Left renal cortex interstitium (tissue), 4 donors: Measurements from ENCODE around the gene LIPC. TPM values are rescaled to one million over a fixed set of nuclear protein-coding genes. Genes with fewer than 3 reads are reported as not detected.

Source experiments
- DNase-seq, 4 donors: peaks; one replicate each; pipeline ENCODE4 v3.0.0-alpha.2; 2013; ENCODE audit warnings: low read depth in 4 of 4, low spot score in 2 of 4, missing footprints in 1 of 4
- polyA plus RNA-seq, 4 donors: library from polyadenylated mRNA; unstranded; fragments of 120-200 nt; gene quantifications; one replicate each; pipeline ENCODE4 v1.2.1, GENCODE V29; 2013; ENCODE audit not compliant: insufficient read length in 4 of 4

Gene LIPC
- polyA plus RNA-seq, 4 donors = 11.8 to 18.8 (median 15.4) TPM

DNA sequence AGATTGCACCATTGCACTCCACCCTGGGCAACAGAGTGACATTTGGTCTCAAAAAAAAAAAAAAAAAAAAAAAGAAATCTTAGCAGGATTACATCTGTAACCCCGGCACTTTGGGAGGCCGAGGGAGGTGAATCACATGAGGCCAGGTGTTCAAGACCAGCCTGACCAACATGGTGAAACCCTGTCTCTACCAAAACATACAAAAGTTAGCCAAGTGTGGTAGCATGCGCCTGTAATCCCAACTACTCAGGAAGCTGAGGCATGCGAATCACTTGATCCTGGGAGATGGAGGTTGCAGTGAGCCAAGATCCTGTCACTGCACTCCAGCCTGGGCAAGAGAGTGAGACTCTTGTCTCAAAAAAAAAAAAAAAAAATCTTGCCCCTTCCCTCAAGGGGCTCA is 40.4 kb downstream of the LIPC start:
- DNase-seq = no peak

DNA sequence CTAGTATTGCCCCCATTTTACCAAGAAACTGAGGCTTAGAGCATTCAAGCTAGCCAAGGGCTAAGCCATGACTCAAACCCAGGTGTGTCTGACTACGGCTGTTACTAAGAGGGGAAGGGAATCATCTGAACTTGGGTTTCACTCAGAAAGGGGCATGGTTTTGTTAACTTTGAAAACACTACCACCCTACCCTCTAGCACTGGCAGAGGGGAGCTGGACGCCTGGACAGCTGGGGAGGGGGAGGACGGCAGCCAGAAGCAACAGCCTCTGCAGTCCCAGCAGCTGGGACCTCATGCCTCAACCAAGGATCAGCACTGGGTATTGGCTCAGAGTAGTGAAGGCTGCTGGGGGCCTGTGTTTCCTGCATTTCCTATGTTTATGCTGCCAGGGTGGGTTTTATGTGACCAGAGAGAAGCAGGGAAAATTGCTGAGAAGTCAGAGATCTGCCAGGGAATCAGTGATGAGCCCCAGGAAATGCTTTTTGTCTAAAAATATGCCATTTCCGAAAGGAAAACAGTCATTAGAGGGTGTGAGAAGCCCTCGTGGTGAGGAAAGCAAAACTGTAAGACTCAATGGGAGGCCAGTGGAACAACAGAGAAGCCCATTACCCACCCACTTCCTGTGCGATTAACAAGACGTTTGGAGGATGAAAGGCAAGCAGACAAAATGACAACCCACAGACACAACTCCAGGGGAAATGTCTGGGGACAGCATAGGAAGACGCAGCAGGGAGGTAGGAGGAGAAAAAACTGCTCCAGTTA is 41.2 kb downstream of the LIPC start:
- no peak for DNase-seq

DNA sequence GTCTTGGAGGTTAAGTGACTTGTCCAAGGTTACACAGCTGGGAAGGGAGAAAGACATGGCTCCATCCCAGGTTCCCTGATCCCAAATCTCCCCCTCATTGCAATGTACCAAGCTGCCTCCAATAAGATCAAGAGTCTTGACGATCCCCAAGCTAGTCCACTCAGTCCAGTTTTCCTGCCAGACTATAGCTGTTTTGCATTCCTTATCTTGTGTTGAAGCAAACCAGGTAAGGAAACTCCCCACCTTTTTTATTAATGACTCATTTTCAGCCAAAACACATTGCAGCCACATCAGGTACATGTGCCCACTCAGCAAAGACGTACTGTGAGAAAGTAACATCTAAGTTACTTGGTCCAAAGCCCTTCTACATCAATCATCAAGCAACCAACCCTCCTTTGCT is 41.9 kb downstream of the LIPC start:
- DNase-seq = no peak

DNA sequence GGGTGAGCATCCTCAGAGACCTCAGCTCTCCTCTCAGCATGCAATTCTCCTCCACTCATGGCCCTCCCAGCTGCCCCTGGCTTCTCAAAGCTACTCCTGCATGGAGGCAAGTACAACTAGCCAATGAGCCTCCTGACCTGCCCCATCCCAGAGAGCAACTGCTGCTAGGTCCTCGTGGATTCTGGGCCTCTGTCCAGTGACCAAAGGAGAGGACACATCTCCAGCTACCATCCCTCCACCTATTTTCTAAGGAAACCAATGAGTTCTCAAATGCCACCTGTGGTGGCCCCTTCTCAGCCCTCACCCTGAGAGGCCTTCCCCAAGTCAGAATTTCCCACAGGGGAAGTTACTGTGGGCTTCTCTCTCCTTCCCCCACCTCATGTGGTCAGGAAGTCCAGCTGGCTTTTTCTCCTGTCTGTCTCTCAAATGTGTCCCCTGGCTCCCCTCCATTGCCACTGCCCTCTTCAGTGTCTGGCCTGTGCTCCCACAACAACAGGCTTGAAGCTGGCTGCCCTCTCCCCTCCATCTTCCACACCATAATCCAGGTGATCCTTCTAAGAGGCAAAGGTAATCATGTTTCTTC is 43.0 kb downstream of the LIPC start:
- DNase-seq = no peak

DNA sequence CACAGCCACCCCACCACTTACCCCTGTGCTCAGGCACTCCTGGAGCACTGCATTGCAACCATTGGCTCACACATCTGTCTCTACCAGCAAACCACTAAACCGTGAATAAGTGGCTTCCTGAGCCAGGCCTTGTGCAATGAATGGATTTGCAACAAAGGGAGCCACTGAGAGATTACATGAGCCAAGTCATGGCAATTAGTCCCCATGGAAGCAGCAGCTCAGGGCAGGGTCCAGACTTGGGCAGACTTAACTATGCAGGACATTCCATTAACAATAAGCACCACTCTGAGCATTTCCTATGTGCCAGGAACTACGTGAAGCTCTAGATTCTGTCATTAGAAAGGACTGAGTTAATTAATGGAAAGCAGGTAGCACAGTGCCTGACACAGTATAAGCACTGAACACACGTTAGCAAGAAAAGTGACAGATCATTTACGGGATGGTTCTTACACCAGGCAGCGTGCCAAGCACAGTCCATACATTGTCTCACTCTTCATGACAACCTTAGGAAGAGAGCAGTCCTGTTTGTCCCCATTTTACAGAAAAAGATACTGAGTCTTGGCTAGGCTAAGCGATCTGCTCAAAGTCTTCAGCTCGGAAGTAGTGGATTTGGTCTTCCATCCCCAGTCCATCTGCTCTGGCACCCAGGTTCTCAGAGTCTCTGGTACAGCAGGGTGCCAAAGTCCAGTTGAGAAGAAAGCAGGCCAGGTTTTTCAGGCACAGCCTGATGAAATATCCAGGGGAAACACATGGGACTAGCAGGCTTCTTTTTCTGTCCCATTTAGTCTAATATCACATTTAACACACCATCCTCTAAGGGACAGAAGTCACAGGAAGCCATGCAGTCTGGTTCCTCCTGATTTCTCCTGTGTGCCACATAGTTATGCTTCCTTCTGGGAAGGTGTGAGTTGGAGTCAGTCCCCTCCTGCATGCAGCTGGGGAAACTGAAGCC is 44.1 kb downstream of the LIPC start:
- DNase-seq = no peak

DNA sequence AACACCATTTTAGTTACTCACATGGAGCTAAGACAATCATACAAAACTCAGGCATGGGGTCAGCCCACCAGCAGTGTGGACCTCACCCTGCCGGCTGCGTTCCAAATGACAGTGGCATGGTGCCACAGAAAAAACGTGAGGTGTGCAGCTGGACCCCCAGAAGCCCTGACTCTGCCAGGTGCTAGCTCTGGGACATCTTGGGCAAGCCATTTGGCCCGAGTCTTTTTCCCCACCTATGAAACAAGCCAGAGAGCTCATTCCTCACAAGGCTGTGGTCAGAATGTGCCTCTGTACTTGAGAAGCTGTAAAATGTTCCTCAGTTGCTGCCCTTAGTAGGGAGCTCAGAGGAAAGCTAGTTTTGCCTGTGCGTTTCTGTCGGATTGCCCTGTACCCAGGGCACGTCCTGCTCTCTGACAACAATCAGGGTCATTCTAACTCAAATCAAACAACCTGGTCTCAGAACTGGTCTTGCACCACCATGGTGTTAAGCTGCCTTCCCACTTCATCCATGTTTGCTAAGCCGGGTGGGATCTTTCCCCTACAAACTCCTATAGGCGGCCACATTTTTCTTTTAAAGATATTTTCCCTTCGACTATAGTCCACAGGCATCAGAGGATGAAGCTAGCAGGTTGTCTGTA is 44.9 kb downstream of the LIPC start:
- no peak for DNase-seq

DNA sequence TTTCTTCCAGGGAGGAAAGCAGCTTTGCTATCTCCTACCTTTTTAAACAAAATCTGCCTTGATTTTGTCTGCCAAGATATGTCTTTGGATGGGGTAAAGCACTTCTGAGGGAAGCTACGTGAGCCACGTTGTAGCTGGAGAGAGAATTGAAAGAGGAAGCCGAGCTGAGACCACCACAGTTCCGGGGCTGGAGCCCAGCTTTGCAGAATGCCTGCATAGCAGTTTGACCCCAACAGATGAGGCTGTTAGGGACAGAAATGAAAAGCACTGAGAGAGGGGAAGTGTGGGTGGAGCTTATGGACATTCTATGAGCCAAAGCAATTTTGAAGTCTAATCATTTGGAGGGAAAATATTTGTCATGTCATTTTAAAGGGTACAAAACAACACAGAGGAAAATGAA is 45.4 kb downstream of the LIPC start:
- no peak for DNase-seq

DNA sequence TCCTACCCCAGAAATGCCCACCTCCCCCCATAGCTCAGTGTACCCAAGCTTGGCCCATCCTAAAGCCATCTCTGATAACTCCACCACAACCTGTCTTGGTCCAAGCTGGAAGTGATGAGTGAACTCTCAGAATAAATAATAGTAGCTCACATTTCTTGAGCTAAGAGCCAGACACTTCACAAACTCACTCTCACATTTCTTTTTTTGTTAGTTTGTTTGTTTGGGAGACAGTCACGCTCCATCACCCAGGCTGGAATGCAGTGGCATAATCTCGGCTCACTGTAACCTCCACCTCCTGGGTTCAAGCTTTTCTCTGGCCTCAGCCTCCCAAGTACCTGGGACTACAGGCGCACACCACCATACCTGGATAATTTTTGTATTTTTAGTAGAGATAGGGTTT is 46.2 kb downstream of the LIPC start:
- DNase-seq = no peak

DNA sequence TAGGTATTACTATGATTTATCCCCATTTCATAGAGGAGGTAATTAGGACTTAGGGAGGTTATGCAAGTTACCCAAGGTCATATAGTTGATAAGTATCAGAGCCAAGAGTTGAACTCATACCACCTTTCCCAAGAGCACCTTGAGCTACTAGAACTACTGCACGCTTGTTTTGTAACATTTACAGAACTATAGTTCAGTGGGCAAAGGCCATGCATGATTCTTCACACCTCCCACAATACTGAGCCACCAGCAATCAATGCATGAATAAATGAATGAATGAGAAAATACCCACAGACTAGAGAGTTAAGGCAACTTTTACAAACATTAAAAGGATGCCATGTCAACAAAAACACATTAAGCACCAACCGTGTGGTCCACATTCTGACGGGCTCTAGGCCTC is 46.8 kb downstream of the LIPC start:
- no peak for DNase-seq

DNA sequence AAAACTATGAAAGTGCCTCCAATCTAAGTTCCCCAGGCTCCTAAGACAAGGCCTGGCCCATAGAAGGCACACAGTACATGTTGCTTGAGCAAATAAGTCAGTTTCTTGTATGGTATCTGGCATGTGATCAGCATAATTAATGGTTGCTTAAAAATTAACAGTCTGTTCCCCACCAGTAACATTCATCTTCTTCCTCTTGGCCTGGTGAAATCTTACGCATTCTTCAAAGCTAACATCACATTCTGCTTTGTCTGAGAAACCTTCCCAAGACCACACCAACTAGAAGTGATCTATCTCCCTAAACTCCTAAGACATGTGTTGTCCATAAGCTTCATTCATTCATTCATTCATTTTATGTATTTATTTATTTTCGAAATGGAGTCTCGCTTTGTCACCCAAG is 48.1 kb downstream of the LIPC start:
- no peak for DNase-seq

DNA sequence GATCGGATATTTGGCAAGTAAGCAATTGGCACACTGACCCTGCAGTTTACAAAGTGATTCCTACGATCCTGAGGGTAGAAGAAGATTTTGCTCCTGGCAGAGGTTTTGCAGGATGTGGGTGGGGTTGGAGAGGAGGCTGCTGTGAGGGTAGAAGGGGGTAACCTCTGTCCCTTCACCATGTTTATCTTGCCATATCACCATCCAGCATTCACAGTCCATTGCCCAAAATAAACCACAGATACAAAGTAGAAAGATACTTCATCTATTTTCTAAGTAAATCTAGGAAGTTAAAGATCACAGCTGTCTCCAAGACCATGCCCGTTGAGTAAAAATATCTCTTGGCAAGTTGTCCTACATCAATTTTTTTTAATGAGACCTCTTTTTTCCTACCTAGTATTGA is 51.6 kb downstream of the LIPC start:
- DNase-seq = no peak

DNA sequence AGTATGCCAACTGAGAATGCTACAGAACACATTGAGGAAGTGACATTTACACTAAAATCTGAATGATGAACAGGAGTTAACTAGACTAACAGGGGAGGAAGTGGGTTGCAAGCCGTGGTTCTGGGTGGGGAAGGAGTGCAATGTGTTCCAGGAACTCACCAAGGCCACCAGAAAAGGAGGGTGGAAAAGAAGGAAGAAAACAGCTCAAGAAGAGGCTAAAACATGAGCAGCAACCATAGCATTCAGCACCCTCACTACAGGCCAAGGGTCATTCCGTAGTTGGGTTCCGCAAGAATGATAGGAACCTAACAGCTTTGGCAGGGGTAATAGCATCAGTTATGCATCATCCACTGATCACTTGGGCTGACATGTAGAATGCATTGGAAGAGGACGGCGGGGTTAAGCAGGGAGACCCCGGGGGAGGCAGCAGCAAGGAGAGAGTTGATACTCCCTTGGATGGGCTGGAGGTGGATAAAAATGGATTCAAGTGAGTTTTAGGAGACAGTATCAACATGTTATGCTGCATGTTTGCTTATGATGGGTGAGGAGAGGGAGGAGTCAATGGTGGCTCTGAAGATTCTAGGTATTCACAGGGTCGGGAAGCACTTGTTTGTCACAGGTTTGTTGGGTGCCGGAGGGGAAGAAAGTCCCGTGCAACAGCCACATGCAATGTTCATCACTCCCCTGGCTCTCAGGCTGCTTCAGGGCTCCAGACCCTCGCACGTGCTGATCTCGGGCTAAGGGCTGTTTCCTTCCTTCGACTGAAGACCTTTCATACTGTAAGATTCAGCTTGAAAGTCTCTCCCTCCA is 53.2 kb downstream of the LIPC start:
- DNase-seq = no peak

DNA sequence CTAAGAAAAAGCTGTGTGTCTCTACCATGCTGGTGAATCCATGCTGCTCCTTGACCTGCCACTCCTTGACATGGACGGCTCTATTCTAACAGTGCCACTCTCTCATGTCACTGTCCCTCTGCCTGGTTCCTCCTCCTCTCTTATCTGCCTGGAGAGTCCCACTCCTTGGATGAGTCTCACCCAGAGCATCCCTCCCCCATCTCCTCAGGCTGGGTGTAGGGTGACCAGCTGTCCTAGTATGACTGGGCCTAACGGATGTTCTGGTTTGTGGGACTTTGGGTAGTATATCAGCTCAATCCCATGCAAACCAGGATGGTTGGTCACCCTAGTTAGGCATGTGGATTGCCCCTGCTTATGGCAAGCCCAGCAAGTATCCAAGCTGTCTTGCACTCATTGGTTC is 54.3 kb downstream of the LIPC start:
- no peak for DNase-seq

DNA sequence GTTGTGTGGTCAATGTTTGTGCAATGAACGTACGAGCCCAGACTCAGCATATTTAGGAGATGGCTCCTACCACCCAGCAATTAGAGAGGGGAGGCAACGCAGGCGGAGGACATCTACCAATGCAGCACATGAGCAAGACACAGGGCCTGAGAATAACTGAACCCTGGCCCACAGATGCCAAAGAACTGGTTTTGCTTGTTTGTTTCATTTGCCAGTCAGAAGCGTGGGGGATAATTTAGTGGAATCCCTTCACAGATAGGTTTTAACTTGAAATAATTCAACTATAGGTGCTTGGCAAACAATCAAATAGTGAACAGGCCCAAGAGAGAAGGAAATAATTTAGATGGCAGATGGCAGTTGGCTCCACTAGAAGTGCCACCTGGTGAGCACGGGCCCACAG is 54.8 kb downstream of the LIPC start:
- DNase-seq = no peak

DNA sequence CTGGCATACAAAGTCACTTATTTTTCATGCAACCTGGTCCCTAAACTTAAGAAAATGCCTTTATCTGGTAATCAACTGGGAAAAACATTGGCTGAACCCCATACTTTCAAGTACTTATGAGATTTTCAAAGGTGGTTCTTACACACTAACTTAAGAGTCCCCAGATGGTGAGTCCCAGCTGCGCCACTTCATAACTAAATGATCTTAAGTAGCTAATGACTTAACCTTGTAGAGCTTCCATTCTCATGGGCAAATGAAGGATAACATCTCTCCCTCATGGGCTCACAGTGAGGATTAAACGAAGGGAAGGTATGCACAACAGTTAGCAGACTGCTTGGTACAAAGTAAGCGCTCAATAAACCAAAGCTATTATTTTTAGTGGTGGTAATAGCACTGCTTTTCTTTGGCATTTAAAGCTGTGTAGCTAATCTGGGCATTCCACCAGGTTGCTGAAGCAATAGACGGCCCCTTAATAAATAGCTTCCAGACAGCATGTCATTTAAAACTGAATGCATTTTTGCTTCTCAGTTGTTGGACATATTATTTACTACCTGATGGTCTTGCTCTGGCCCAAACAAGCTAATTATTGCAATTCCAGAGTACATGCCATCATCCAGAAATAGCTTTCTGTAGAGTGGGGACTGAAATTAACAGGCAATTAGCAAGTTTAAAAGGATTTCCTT is 55.4 kb downstream of the LIPC start:
- DNase-seq = no peak

DNA sequence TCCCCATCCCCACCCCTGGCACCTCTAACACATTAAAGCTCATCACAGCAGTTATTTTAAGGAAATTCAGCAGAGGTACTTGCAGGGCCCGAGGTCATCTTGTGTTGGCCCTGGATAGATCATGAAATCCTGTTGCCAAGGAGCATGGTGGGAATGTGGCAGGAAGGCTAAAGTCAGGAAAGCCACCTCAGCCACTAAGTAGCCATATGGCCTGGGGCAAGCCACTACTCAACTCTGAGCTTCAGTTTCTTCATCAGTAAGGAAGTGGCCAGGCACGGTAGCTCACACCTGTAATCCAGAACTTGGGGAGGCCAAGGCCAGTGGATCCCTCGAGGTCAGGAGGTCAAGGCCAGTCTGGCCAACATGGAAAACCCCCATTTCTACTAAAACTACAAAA is 55.9 kb downstream of the LIPC start:
- DNase-seq = no peak

DNA sequence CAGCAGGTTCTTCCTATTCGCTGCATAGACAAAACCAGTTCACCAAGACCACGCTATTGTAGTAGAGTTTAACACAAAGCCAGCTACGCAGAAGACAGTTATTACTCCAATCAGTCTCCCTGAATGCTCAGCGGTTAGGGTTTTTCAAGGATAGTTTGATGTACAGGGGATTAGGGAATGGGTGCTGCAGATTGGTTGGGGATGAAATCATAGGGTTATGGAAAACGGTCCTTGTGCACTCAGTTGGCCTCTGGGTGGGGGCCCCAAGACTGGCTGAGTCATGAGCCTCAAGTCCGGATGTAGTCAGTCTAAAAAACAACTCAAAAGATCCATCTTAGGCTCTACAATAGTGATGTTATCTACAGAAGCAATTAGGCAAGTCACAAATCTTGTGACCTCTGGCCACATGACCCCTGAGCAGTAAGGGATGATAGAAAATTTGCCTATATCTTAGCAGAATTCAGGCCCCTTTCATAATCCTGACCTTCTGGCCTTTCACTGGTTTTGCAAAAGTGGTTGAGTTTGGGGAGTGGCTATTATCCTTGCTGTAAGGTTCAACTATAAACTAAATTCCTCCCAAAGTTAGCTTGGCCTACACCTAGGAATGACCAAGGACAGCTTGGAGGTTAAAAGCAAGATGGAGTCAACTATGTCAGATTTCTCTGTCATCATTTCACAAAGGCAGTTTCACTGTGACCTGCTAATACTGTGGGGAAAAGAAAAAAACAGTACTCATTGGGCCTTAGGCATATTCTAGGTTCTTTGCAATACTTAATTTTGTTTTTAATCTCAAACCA is 57.7 kb downstream of the LIPC start:
- no peak for DNase-seq

DNA sequence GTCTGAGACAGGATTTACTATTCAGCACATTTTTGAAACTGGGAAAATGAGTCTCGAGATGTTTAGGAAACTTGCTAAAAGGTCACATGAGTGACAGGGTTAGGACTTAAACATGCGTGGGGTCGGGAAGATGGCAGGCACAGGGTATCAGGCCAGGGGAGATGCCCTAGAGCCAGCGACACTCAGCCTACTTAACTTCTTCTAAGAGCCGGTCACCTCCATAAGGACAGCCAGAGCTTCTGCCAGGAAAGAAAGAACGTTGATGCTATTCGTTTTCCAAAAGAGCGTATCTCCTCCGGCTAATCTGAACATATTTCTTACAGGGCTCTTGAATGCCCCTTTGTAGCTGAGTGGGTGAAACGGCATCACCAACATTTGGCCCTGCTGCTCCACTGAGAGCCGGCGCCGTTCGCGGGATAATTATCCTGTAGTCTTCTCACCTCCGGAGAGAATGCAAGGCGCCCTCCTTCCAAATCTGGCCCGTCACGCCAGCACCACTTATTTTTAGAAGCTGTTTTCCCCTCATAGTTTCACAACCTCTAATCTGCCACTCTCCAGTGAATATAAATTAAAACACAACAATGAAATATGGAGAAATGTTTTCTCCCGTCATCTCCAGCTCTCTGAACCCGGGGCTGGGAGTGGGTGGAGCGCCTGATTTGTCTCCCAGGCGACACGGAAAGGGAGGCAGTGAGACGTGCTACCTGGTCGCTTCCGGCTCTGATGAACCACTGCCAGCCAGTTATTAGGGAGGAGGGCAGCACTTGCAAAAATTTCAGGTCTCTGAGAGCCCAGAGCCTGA is 58.5 kb downstream of the LIPC start:
- DNase-seq = no peak
